OCI-LY3 (cell line): ENCODE measurements around the gene PARD3.

Source experiments
- H2AFZ ChIP-seq: fragments of 200-600, 300-600 bp; shearing (Covaris generic); 2 replicates; pipeline ENCODE4 v1.6.0; 2014; ENCODE audit warnings: antibody characterized with exemption, low read depth, low read length
- H3K27ac ChIP-seq: fragments of 200-600, 300-600 bp; sonication (generic); 2 replicates; pipeline ENCODE4 v1.5.1; 2014; ENCODE audit warnings: mild to moderate bottlenecking, low read length, moderate library complexity, mixed read lengths
- H3K27me3 ChIP-seq: fragments of 200-600, 300-600 bp; sonication (generic); 2 replicates; pipeline ENCODE4 v1.6.1; 2014; ENCODE audit warnings: low read depth, low read length, mixed read lengths
- H3K36me3 ChIP-seq: fragments of 200-600, 300-600 bp; sonication (generic); replicated peaks from 2 replicates; pipeline ENCODE3; 2014; ENCODE audit warnings: low read depth, low read length, mixed read lengths
- H3K4me1 ChIP-seq: fragments of 300-600, 200-600 bp; sonication (generic); 2 replicates; pipeline ENCODE4 v1.6.1; 2014; ENCODE audit warnings: low read length, mixed read lengths
- H3K4me2 ChIP-seq: fragments of 200-600, 300-600 bp; sonication (generic); 2 replicates; pipeline ENCODE4 v1.6.1; 2014; ENCODE audit warnings: low read length, mixed read lengths
- H3K4me3 ChIP-seq: fragments of 300-600, 200-600 bp; sonication (generic); 2 replicates; pipeline ENCODE4 v1.5.1; 2014; ENCODE audit warnings: antibody characterized with exemption, mild to moderate bottlenecking, low read length, moderate library complexity
- H3K79me2 ChIP-seq: fragments of 300-600, 200-600 bp; shearing (Covaris generic); 2 replicates; pipeline ENCODE4 v1.6.1; 2014; ENCODE audit warnings: mild to moderate bottlenecking, low read length, mixed read lengths
- H3K9ac ChIP-seq: fragments of 300-600, 200-600 bp; shearing (Covaris generic); 2 replicates; pipeline ENCODE4 v1.6.0; 2014; ENCODE audit warnings: mild to moderate bottlenecking, low read length, moderate library complexity
- H3K9me3 ChIP-seq: fragments of 200-600, 300-600 bp; shearing (Covaris generic); 2 replicates; pipeline ENCODE4 v1.6.1; 2014; ENCODE audit warnings: low read length, mixed read lengths; ENCODE audit not compliant: insufficient read depth
- H4K20me1 ChIP-seq: fragments of 200-600, 300-600 bp; sonication (generic); 2 replicates; pipeline ENCODE4 v1.6.1; 2016; ENCODE audit warnings: low read length, mixed read lengths; ENCODE audit not compliant: insufficient read depth
- CTCF ChIP-seq: fragments of 200-600, 300-600 bp; sonication (generic); IDR thresholded peaks from 2 replicates; pipeline ENCODE4 v1.5.1; 2014; ENCODE audit warnings: antibody characterized with exemption, low read length, low read depth
- EZH2phosphoT487 ChIP-seq: fragments of 200-600 bp; shearing (Covaris generic); IDR thresholded peaks from 2 replicates; pipeline ENCODE4 v1.6.1; 2018; ENCODE audit warnings: antibody characterized with exemption, mixed run types, low read depth

Gene PARD3

GRCh38 chr10:34766811-34767494 is 48.1 kb downstream of the PARD3 start:
- Histone ChIP-seq H3K4me2 (no peak overlapping the region), H3K27me3 (0 out of 2 replicates have a peak, but pooled peaks cover 3% of the 10 kb centered on the region), H4K20me1 (no peaks in the 10 kb centered on the region), H3K79me2 (no peaks in the 10 kb centered on the region), H2AFZ (no peak overlapping the region), H3K9ac (no peak overlapping the region), H3K27ac (no peak overlapping the region), H3K36me3 (no peaks in the 10 kb centered on the region), H3K9me3 (no peaks in the 10 kb centered on the region), H3K4me1 (no peaks in the 10 kb centered on the region), H3K4me3 (no peak overlapping the region)
- TF ChIP-seq EZH2phosphoT487 (no peak), CTCF (no peak)

DNA sequence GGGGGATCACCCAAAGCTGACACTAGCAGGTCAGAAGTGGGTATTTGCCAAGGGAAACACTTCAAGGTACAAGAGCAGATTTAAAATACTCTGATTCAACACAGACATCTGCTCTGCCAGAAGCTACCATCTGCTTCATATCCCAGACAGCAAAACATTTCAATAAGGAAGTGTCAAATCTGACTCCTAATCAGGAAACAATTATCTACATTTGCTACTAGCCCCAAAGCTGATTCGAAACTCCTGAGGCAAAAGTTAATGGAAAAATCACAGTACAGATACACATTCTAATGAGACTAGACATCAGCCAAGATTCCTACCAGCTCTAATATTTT is 48.9 kb downstream of the PARD3 start:
- Histone ChIP-seq H3K36me3 (no peaks in the 10 kb centered on the region), H3K9ac (no peak overlapping the region), H3K79me2 (no peaks in the 10 kb centered on the region), H3K9me3 (no peaks in the 10 kb centered on the region), H3K4me3 (no peak overlapping the region), H3K27me3 (0 out of 2 replicates have a peak, but pooled peaks cover 3% of the 10 kb centered on the region), H3K4me1 (no peaks in the 10 kb centered on the region), H4K20me1 (no peaks in the 10 kb centered on the region), H2AFZ (no peak overlapping the region), H3K27ac (no peak overlapping the region), H3K4me2 (no peak overlapping the region)
- TF ChIP-seq CTCF (no peak), EZH2phosphoT487 (no peak)

DNA sequence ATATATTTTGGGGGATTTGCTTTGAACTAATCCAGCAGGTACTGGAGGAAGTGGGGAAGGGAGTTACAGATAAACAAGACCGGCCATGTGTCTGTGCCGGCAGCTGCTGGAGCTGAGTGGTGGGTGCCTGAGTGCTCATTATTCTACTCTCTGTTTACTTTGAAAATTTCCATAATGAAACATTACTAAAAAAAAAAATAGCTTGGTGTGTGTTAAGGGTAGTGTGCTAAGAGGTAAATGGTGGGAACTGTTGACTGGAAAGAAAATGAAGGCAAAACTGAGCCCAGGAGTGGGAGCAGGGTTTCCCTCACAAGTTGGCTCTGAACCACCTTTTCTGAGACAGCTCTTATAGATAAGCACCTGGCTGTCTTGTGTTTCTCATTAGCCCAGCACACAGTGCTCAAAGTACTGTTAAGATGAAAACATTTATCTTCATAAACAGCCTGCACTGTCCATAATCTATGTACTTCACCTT is 50.6 kb downstream of the PARD3 start:
- Histone ChIP-seq H3K36me3 (no peaks in the 10 kb centered on the region), H4K20me1 (no peaks in the 10 kb centered on the region), H3K4me2 (no peak overlapping the region), H3K27me3 (no peaks in the 10 kb centered on the region), H3K9ac (no peak overlapping the region), H3K9me3 (no peaks in the 10 kb centered on the region), H2AFZ (no peak overlapping the region), H3K4me3 (no peak overlapping the region), H3K27ac (no peak overlapping the region), H3K4me1 (no peaks in the 10 kb centered on the region), H3K79me2 (no peaks in the 10 kb centered on the region)
- no peak for TF ChIP-seq EZH2phosphoT487
- no peak for TF ChIP-seq CTCF

DNA sequence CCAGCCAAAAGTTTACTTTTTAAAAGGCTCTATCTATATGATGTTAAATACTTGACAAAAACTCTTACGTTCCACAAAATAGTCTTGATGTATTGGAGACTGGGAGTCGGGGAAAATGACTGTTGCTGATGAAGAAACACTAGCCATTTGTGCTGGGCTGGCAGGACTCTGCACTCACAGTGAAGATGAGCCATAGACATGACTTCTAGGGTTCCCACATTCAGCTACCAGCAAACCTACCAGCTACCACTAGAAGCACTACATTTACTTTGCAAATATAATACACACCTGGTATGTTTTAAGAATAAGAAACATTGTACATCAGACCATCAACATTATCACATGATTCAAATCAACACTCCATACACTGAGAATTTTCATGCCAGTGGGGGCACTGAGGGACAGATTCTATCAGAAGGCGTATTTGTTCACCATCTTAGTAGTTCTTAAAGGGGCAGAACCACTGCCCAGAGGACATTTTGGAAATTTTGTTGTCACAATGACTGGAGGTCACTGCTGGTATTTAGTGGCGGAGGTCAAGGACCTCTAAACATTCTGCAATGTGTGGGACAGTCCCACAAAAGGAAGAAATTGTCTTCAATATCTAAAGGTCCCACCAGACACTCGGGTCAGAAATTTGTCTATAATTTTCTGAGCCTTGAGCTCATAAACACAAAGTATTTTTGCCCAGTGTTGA is 52.3 kb downstream of the PARD3 start:
- Histone ChIP-seq H3K4me2 (no peak overlapping the region), H3K79me2 (no peaks in the 10 kb centered on the region)
- TF ChIP-seq CTCF (no peak), EZH2phosphoT487 (no peak)

More for the DNA sequence above, 52.3 kb downstream of the PARD3 start:
- no peaks in the 10 kb centered on the region for H3K27me3 ChIP-seq
- H4K20me1 ChIP-seq = no peaks in the 10 kb centered on the region
- no peak overlapping the region for H3K9ac ChIP-seq
- H3K27ac ChIP-seq = no peak overlapping the region
- H3K9me3 ChIP-seq = no peaks in the 10 kb centered on the region
- H3K36me3 ChIP-seq = no peaks in the 10 kb centered on the region
- peaks cover 8% of the 10 kb centered on the region for H3K4me1 ChIP-seq
- no peak overlapping the region for H2AFZ ChIP-seq
- no peak overlapping the region for H3K4me3 ChIP-seq
